ENCODE measurements around the gene MYMX. TPM values are rescaled to one million over a fixed set of nuclear protein-coding genes. Genes with fewer than 3 reads are reported as not detected.

The MYMX gene
- total RNA-seq, 2 donors from 2014 or later, result not detected

DNA sequence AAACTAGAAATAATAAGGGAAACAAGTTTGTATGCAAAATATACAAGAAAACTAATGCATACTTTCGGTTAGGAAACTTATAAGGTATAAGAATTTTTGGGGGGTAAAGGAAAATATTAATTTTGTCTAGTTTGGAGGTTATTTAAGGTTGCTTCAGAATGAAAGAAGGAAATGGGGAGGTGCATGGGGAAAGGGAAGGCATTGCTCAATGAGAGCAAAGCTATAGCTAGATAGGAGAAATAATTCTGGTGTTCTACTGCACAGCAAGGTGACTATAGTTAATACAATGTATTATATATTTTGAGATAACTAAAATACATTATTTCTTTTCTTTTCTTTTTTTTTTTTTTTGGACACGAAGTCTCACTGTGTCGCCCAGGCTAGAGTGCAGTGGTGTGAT lies 5.4 kb upstream of the MYMX start:
- ATAC-seq (no peak), DNase-seq (no peak)
- intact Hi-C loops (cut with DNase I, micrococcal nuclease), result no loop called here

DNA sequence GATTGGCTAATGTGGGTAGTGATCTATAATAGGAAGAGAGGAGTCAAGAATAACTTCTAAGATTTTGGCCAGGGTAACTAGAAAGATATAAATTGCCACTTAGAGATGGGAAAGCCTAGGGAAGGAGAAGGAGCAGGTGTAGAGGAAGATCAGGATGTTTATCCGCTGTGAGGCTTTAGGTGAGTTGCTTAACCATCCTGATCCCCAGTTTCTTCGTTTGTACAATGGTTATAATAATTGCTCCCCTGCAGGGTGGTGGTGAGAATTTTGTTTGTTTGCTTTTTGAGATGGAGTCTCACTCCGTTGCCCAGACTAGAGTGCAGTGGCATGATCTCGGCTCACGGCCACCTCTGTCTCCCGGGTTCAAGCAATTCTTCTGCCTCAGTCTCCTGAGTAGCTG lies 2.4 kb upstream of the MYMX start:
- intact Hi-C loops (cut with DNase I, micrococcal nuclease), result no loop called here
- DNase-seq, result no peak
- ATAC-seq, result no peak

DNA sequence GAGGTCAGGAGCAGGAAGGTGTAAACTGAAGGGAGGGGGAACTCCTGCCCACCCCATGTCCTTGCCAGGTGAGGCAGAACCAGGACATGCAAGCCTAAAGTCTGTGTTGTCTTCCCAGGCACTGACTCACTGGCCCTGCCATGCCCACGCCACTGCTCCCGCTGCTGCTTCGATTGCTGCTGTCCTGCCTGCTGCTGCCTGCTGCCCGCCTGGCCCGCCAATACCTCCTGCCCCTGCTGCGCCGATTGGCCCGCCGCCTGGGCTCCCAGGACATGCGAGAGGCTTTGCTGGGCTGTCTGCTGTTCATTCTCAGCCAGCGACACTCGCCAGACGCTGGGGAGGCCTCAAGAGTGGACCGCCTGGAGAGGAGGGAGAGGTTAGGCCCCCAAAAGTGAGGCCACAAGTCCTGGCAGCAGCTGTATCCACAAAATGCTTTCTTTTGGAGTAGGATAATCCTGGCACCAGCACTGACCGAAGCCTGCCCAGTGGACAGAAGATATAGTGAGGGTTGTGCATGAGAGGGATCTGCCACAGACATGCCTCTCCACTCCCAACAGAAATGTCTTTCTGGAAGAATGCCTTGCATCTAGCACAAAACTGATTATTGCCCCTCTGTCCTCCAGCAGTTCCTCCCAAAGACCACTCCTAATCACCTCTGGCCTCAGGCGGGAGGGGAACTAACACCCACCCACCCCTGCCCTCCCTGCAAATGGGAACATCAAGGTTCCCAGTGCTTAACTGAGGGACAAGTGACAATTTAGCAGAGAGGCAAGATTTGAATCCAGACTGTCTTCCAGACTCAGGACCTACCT lies 812 bp downstream of the MYMX start:
- peak; percentile 32 to 62 for DNase-seq
- intact Hi-C loops (cut with DNase I, micrococcal nuclease), result no loop called here
- no peak for ATAC-seq

DNA sequence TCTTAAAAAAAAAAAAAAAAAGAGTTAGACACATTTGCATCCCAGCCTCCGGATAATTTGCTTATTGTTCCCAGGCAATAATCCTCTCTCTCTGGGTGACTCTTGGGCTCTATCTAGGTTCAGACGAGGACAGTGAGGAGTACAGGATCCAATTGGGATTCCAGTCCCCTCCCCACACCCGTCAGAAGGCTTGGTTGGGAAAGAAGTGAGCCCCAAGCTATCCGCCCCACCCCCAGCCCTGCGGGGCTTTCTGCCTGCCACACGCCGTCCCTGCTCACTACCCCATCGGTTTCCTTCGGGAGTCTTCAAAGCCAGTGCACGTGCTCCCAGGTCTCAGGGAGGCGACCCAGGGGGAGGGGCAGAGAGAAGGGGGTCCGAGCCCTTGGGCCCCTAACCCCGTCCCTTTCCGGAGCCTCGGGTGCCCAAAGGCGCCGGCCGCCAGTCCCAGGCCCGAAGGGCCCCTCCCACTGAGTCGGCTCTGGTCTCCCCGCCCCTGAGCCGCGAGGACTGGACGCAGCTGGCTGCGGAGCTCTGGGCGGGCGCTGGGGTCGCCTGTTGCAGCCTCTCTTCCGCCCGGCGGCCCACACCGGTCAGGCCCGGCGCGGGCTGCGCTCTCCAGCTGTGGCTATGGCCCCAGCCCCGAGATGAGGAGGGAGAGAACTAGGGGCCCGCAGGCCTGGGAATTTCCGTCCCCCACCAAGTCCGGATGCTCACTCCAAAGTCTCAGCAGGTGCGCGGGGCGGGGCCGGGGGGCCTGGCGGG lies 2.5 kb downstream of the MYMX start:
- peak; percentile 64 for ATAC-seq
- intact Hi-C loops (cut with DNase I, micrococcal nuclease), result no loop called here

DNA sequence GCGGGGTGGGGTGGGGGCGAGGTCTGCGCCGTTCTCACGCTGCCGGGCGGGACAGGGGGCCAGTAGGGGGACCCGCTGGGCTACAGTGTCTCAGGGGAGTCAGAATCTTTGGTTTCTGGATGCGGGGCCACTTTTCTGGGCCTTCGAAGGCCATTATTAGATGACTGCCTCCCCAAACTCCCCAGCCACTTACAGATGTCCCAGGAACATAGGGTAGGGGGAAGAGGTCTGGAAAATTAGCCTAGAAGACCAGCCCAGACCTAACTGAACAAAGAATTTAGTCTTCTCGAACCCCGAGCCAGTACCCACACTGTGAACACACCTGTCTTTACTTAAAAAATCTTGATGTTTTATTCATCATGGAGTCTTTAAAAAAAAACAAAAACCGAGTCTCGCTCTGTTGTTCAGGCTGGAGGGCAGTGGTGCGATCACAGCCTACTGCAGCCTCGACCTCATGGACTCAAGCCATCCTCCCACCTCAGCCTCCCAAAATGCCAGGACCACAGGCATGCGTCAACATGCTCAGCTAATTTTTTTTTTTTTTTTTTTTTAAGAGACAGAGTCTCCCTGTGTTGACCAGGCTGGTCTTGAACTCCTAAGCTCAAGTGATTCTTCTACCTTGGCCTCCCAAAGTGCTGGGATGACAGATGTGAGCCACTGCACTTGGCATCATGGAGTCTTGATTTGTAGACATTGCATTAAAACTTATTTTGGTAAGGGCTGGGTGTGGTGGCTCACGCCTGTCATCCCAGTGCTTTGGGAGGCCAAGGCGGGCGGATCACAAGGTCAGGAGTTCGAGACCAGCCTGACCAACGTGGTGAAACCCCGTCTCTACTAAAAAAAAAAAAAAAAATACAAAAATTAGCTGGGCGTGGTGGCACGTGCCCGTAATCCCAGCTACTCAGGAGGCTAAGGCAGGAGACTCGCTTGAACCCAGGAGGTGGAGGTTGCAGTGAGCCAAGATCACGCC lies 3.4 kb downstream of the MYMX start:
- DNase-seq (no peak), ATAC-seq (no peak)
- intact Hi-C loops (cut with DNase I, micrococcal nuclease), result no loop called here

More for the DNA sequence above, 2.5 kb downstream of the MYMX start:
- DNase-seq, result peak; percentile 83 to 86

DNA sequence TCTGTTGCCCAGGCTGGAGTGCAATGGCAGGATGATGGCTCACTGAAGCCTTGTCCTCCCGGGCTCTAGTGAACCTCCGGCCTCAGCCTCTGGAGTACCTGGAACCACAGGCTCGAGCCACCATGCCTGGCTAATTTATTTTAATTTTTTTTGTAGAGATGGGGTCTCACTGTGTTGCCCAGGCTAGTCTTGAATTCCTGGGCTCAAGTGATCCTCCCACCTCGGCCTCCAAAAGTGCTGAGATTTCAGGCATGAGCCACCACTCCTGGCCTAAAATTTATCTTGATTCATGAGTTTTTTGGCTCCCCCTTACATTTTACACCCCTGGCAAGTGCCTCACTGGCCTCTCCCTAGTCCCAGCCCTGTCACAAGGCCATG lies 4.2 kb downstream of the MYMX start:
- intact Hi-C loops (cut with DNase I, micrococcal nuclease), result no loop called here
- ATAC-seq (no peak), DNase-seq (no peak)

DNA sequence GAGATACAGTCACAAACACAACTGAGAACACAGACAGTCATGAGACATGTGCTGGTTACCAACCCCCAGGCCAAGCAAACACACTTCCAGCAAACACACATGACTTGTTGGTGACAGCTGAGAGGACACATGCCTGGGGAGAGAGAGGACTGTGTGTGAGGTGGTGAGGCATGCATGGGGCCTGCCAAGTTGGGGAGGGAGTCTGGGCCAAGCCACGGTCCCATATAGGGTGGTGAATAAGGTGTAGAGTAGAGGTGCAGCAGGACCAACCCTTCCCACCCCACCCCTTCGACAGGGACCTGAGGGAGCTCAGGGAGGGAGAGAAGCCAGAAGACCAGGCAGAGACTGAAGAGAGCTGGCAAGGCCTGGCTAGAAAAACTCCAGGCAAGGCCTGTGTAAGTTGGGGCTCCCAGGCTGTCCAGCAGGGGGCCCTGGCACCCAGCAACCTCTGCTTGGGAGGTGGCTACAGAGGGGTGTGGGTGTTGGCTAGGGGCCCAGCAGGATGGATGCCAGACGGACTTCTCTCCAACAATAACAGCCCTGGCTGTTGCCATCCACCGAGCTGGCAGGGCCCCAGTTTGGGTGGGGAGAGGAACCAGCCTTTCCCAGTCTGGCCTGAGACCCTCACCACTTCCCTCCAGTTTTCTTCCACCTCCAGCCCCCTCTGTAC lies 4.7 kb downstream of the MYMX start:
- intact Hi-C loops (cut with DNase I, micrococcal nuclease), result no loop called here
- peak; percentile 80 for ATAC-seq

DNA sequence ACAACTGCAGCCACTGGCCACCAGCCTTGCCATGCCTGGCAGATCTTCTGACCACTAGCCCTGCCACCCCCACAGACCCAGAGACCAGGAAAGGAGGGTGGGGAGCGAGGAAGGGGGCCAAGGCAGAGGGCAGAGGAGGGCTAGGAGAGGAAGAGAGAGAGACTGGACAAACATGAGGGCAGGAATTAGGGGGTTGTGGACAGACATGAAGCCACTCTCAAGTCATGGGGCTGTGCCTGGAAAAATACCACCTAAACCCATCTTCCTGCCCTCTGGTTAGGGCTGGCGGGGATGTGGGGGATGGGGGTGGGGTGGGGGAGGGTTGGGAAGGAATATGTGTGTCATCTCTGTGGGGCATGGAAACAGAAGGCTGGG lies 5.2 kb downstream of the MYMX start:
- intact Hi-C loops (cut with DNase I, micrococcal nuclease), result no loop called here
- DNase-seq, result no peak
- no peak for ATAC-seq

More for the DNA sequence above, 4.7 kb downstream of the MYMX start:
- DNase-seq, result peak; percentile 95 to 97

DNA sequence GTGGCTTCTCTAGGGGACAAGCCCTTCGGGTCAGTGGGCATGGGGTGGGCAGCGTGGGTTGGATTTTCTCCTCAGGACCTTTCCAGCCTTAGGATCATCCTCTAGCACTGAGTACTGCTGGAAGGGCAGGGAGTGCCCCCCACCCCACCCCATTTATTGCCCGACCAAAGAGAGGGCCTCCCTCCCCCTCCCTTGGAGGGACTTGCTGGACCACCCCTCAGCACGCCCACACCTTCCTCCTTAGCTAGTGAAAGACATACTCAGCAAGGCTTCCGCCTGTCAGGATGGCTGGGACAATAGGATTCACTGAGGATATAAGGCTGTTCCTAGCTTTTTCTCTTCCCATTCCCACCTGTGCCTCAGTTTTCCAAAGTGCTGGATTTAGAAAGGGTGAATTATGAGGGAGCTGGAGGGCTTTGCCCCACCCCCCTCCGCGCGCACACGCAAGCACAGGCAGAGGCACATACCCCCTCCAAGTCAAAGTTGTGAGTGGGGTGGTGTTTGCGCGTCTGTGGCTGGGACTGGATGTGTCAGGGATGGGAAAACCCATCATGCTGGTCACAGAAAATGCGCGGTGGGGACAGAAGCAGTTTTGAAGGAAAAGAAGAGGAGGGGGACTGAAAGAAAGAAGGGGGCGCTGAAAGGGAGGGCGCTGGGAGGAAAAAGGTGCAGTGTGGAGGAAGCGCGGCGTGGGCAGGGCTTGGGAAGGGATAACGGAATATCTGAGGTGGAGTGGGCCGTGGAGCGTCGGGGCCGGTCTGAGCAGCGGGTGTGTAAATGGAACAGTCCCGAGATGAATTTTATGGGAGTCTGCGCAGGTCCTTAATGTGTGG lies 6.0 kb downstream of the MYMX start:
- intact Hi-C loops (cut with DNase I, micrococcal nuclease), result no loop called here
- DNase-seq, result no peak
- ATAC-seq, result no peak

DNA sequence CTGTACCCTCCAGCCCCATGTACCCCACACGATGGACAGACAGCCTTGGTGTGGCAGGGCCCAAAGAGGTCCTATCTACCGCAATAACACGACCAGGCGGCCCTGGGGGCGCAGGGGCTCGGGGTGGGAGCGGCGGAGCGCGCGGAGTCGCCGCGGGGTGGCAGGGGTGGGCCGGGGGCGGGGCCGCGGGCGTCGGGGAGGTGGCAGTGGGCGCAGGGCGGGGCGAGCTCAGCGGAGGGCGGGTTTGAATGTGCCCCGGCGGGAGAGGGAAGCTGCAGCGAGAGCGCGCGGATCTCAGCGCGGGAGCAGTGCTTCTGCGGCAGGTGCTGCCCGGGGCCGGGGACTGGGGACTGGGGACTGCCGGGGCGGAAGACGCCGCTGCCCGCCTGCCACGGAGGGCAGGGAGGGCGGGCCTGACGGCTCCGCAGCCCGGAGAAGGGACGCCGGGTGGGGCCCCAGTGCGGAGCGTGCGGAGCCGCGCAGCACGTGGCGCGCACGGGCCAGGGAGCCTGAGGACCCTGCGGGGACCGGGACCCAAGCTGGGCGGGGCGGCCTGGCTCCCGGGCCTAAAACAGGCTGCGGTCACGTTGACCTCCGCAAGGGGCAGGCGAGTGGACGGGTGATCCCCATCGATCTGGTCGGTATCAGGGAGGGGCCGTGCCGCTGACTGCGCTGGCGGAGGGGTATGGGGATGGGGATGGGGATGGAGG lies 6.7 kb downstream of the MYMX start, which contains the start of gene SLC29A1:
Gene SLC29A1, plus strand, starts transcription at position 277 of the 710 bp plus-strand sequence. CDS start 3,719 bp downstream, outside the sequence.
- intact Hi-C loops (cut with DNase I, micrococcal nuclease), result no loop called here
- peak; percentile 78 to 83 for DNase-seq
- peak; percentile 24 for ATAC-seq

DNA sequence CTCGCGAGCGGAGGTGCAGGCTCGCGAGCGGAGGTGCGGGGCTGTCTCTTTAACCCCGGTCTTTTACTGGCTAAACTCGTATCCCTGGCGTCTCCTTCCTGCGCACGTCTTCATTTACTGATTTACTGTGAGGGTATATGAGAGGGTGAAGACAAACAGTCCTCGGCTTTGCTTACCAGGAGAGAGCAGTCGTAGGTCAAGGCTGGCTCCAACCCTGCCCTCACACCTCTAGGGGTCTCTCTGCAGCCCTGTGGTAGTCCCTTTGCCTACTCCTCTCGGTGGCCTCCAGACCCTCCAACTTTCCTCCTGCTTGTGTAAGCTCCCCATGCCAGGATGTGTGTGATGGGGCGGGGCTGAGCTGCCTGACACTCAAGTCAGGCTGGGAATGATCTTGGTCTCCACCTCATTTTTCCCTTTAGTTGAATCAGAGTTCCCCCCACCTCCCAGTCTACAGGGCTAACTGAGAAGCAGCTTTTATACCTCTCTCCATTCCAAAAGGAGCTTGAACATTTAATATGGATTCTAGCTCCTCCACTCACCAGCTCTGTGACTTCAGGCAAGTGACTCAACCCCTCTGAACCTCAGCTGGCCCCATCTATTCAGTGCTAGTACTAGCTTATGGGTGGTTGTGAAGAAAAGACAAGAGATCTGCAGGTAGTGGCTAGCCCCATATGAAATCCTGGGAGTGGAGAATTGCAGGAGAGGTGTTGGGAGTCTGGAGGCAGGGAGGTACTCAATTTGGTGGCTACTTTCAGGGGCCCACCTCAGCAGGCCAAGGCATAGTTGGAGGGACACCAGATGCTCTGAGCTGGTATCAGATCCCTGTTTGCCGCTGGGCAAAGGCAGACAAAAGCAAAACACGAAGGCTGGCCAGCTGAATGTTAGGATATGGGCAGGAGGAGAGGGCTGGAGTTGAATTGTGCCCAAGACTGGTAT lies 7.6 kb downstream of the MYMX start:
- no peak for ATAC-seq
- intact Hi-C loops (cut with DNase I, micrococcal nuclease), result no loop called here
- DNase-seq, result peak in 1 of 2 donors; percentile 31

DNA sequence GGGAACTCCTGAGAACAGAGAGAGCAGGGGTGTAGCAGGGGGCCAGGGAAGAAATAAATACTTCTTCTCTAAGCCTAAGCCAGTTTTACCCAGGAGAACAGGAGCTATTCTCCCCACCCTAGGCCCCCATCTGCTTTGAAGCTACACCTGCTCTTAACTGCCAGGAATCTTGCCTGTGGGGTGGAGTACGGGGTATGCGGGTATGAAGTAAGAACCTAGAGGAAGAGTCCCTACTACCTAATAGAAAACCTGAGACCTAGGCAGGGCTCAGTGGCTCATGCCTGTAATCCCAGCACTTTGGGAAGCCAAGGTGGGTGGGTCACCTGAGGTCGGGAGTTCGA lies 8.2 kb downstream of the MYMX start:
- ATAC-seq (no peak), DNase-seq (no peak)
- intact Hi-C loops (cut with DNase I, micrococcal nuclease), result no loop called here

DNA sequence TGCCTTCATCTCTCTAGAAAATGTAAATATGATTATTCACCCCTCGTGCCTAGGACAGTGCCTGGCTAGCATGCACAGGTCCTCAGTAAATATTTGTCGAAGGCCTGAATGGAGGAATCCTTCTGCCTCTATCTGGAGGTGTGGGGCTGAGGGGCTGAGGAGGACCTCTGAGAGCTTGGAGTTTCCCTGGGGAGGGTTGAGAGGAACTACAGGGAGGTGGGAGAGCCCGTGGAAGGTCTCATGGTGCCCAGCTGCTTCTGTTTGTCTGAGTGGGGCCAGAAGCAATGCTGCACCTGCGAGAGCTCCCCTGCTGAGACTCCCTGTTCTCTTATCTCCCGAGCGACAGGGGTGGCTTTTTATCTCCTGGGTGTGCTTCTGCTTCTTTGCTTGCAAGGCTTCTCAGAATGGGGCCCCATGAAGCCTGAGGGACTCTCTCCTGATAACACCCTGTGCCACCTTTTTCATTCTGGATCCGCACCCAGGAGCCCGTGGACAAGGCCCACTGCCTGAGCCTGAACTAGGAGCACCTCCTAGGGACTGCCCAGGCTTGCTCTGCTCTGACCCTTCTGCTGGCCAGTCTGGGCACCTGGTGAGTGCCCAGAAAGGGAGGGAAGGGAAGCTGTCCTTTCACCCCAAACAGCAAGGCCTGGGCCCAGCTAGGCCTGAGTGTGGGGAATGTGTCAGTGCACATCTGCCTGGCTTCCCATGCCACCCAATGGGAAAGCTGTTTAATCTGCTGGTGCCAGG lies 9.0 kb downstream of the MYMX start:
- no peak for DNase-seq
- intact Hi-C loops (cut with DNase I, micrococcal nuclease), result no loop called here
- no peak for ATAC-seq

DNA sequence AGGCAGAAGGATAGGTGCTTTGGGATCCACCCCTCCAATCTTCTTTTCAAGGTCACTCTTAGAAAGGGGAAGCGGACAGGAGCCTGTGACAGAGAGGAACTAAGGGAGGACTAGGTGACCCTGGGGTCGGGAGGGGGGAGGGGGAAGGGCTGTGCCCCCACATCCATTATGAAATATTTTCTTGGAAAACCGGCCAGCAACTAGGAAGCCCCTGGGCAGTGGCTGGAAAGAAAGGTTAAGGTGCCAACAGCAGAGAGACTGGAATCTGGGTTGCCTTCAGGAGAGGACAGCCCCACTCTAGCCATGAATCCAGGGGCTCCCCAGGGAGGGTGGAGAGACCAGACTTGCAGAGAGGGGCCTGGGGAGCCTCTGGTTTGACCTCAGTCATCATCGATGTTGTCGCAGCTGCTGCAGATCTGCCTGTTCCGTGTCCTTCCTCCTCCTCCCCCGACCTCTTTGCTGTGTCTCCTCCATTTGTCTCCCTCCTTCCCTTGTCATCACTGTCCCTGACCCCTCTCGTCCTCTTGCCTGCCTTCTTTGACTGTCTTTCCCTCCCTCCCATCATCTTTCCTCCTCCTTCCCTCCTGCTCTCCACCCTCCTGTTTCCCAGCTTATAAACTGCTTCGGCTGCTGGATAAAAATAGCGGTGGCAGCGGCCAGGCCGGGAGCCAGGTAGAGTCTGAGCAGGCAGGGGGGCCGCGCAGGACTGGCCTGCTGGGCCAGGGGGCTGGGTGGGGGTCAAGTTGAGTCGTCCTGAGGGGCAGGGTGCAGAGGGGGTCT lies 9.8 kb downstream of the MYMX start:
- DNase-seq (no peak), ATAC-seq (no peak)
- intact Hi-C loops (cut with DNase I, micrococcal nuclease), result no loop called here

All from left colon (tissue), 2 donors.